Dermis microvascular lymphatic vessel endothelial cell (primary cell): ENCODE results near the gene PLXNB3. TPM values are rescaled to one million over a fixed set of nuclear protein-coding genes. Genes with fewer than 3 reads are reported as not detected.
"Not testable (repeated sequence)": the region's sequence is repeated elsewhere in the genome, so short reads cannot be mapped to it uniquely, and the experiment has no call there.

Experiments
- DNase-seq, 2 donors: peaks; one replicate each; pipeline versions ENCODE4 v3.0.0 to v3.0.0-alpha.2; 2010; ENCODE audit warnings: low read depth in 2 of 2
- total RNA-seq: library from RNA; depleted of rRNA; stranded (reverse); fragments of >200 nt; gene quantifications from 2 replicates; pipeline ENCODE4 v1.2.1, GENCODE V29; 2014

Gene PLXNB3
- total RNA-seq, 1 donor from 2014 or later = 2.4 TPM

DNA sequence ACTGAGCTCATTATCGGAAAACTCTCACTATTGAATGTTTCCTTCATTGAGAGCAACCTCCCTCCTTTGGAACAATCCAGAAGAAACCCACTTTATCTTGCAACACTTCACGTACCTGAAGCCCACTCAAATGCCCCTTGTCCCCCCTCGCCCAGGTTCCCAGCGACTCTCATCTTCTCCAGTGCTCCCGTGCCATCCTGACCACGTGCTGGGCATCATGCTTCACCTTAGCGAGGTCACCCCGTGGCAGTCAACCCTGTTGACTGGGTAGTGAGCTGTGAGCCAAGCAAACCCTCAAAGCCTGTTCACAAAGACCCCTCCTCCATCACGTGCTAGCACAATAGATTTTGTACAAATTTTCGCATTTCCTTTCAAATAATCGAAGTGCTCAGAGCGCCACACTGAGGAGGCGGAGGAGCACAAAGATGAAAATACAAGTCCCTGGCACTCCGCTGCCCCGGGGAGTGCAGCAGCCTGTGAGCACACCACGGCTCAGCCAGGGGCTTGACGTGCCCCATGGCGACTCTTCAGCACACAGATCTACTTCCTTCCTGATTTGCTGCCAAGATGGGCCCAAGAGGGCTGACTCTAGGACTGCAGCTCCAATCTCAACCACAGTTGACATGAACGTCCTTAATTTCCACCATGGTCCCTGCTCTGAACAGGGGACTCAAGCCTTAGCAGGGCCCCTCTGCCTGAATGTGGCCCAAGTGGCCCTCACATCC, 50.7 kb downstream of the PLXNB3 start:
- DNase-seq = no peak

DNA sequence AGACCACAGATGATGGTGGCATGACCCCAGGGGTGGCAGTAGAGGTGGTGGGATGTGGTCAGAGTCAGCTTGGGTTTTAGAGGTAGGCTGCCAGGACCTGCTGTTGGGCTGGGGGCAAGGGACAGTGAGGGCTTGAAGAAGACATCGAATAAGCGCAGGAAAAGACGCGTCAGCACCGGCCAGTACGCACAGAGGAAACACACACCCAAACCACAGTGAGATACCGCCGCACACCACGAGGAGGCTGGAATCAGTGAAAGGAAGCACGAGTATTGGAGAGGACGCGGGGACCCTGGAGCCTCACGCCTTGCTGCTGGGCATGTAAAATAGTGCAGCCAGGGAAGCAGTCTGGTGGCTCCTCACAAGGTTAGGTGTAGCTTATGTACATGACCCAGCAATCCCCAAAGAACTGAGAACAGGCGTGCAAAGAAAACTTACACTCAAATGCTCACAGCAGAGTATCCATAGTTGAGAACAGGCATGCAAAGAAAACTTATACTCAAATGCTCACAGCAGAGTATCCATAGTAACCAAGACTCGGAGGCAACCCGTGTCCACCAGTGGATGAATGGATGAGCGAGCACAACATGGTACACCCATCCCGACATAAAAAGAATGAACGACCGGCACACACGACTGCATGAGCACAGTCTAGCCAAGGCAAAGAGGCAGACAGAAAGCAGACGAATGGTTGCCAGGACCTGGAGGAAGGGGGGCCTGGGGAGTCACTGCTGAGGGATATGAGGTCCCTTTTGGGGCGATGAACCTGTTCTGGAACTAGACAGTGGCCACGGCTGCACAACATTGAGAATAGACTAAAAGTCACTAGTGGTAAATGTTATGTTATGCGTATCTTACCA, 53.0 kb downstream of the PLXNB3 start:
- DNase-seq = no peak

DNA sequence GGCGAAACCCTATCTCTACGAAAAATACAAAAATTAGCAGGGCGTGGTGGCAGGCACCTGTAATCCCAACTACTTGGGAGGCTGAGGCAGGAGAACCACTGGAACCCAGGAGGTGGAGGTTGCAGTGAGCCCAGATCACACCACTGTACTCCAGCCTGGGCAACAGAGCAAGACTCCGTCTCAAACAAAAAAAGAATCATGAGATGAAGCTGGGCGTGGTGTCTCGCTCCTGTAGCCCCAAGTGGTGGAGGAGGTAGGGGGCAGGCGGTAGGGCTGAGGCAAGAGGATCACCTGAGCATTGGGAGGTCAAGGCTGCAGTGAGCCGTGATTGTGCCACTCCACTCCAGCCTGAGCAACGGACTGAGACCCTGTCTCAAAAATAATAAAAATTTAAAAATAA, 54.0 kb downstream of the PLXNB3 start:
- DNase-seq = not testable (repeated sequence)

DNA sequence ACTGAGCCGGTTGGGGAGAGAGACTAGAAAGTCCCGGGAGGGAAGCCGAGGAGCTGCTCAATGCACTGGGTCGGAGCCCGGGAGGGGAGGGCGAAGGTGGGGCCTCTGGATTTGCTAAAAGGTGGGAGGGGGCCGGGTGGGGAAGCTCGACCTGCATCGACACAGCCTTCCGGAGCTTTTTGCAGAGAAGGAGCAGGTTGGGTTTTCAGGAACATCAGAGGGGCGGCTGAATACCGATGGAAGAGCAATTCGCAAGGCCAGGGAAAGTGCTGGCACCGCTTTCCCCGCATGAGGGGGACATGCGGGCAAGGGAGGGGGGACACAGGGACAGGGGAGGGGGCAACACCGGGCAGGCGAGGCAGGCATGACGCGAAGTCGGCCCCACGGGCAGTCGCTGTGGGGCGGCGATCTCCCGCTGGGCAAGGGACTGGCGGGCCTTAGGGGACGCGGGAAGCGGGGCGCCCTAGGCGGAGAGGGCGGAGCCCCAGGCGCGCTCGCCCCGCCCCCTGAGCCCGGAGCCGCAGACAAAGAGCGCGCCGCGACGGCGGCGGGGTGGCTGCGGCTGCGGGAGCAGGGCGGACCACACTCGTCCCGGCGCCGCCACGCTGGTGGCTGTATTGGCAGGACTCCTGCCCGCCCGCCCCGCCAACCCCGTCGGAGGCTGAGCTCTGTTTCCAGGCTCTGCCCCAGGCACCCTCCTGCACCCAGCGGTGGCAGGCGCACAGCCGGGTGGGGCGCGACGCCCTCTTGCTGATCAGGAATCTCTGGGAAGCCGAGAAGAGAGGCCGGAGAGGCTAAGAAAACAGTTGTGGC, 54.7 kb downstream of the PLXNB3 start:
- DNase-seq = peak in 1 of 2 donors; percentile 12

DNA sequence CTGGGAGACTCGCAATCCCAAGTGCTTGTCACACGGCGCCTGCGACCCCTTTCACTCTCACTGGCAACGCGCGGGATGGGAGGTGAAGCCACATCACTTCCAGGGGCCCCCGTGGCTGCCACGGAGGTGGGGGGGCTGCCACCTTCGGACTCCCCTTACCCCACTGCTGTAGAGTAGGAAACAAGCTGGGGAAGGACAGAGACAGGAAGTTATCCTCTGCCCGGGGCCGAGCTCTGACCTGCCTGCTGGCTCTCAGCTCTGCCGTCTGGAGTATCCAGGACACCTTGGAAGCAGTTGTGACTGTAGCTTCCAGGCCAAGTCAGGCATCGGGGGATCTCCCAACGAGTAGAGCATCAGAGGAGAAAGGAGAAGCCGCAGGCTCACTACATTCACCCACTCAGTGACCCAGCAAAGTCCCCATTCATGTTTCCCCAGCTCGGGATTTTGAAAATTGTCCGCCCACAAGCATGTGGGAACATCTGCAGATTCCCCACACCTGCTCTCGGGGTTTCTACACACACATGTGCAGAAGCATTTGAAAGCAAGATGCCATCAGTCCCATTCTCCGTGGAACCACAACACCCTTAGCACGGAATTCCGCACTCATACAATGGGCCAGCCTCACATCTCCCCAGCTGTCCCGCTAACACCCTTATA, 55.5 kb downstream of the PLXNB3 start:
- DNase-seq = no peak

DNA sequence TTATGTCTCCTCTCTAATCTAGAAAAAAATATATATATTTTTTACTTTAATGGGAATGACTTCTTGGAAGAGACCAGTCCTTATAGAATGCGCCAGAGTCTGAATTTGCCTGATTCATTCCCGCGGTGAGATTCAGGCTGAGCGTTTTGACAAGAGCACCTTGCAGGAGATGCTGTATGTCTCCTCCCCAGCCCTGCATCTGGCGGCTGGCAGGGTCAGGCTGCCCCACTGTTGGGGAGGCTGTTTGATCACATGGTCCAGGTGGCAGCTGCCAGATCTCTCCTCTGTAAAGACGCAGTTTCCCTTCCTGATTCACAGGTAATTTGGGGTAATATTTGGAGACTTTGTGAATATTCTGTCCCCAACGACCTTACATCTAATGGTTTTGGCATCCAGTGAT, 56.6 kb downstream of the PLXNB3 start:
- DNase-seq = no peak

DNA sequence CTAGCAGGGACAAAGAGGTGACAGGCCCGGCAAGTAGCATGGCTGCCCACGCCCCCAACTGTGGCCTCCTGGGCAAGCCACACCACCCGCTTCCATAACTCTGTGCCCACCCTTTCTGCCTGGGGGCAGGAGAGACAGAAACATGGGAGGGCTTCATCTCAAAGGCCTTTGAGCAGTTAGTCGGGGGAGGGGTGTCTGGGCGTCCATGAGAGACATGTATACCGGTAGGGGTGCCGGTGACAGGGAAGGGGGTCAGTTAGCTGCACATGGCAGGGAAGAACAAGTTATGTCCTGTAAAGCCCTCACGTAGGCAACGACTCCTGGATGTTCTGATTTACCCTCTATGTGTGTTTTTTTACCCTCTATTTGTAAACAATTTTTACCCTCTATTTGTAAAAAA, 57.0 kb downstream of the PLXNB3 start:
- DNase-seq = no peak

DNA sequence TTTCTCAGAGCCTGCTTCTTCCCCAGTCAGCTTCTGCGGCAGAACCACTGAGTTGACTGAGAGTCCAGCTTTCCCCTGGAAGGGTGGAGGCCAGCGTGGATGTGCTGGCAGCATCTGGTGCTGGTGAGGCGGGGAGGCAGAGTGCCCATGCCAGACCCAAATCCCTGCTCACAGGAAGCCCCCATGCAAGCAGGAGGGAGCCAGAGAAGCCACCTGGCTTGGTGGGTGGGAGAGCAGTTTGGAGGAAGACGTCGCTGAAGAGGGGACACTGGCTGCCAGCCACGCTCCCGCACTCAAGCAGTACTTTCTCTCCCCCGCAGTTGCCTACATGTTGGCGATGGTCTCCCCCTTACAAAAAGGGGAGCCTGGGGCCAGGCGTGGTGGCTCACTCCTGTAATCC, 60.3 kb downstream of the PLXNB3 start:
- DNase-seq = no peak

DNA sequence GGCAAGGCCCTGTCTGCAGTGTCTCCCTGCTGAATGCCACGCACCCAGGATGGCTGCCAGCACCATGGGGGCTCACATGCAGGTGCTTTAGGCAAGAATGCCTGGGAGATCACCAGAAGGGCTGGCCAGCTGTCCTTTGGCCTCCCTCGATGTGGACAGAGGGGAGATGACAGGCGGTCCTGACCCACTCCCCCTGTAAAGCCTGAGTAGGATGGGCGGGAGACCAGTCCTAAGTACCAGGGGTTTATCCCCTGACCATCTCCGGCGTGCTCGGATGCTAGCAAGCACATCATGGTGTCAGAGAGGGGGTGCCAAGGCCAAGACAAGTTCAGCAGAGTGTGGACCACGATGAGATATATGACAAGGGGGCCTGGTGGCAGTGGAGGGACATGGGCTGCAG, 61.0 kb downstream of the PLXNB3 start:
- no peak for DNase-seq

Other genes starting within 250 kb of the PLXNB3 start
- gene ATP2B3, start 246.6 kb upstream of the PLXNB3 start, total RNA-seq = not detected in 2 replicates
- gene CCNQ, start 165.1 kb upstream of the PLXNB3 start, total RNA-seq = 37.3 and 39.0 TPM in 2 replicates
- under 0.01 and 0.13 TPM in 2 replicates for gene DUSP9, start 117.0 kb upstream of the PLXNB3 start, total RNA-seq
- gene PNCK, start 90.4 kb upstream of the PLXNB3 start, total RNA-seq = not detected in 2 replicates
- 5.5 and 5.9 TPM in 2 replicates for gene SLC6A8, start 76.3 kb upstream of the PLXNB3 start, total RNA-seq
- gene BCAP31, start 39.9 kb upstream of the PLXNB3 start, total RNA-seq = 341 and 362 TPM in 2 replicates
- 6.2 and 9.1 TPM in 2 replicates for gene ABCD1, start 39.4 kb upstream of the PLXNB3 start, total RNA-seq
- gene SRPK3, start 16.8 kb downstream of the PLXNB3 start, total RNA-seq = 0.13 and 0.25 TPM in 2 replicates
- 35.9 and 49.6 TPM in 2 replicates for gene IDH3G, start 30.1 kb downstream of the PLXNB3 start, total RNA-seq
- 134 and 155 TPM in 2 replicates for gene SSR4, start 30.4 kb downstream of the PLXNB3 start, total RNA-seq
- 0.26 and 0.89 TPM in 2 replicates for gene PDZD4, start 66.3 kb downstream of the PLXNB3 start, total RNA-seq
- gene L1CAM, start 121.9 kb downstream of the PLXNB3 start, total RNA-seq = 0.13 TPM in 2 replicates
- 1.9 and 2.0 TPM in 2 replicates for gene AVPR2, start 140.4 kb downstream of the PLXNB3 start, total RNA-seq
- gene ARHGAP4, start 162.0 kb downstream of the PLXNB3 start, total RNA-seq = 4.9 and 5.1 TPM in 2 replicates
- 47.5 and 52.6 TPM in 2 replicates for gene NAA10, start 170.8 kb downstream of the PLXNB3 start, total RNA-seq
- 10.1 and 40.3 TPM in 2 replicates for gene RENBP, start 180.4 kb downstream of the PLXNB3 start, total RNA-seq
- 10.0 and 15.9 TPM in 2 replicates for gene HCFC1, start 207.6 kb downstream of the PLXNB3 start, total RNA-seq
- gene TMEM187, start 208.5 kb downstream of the PLXNB3 start, total RNA-seq = 2.7 and 6.6 TPM in 2 replicates